Neural progenitor cell (in vitro differentiated cells): ENCODE measurements around the gene TTPAL.

Experiments
- EZH2 ChIP-seq: fragments of 200-600 bp; sonication (generic); IDR thresholded peaks from 2 replicates; pipeline ENCODE4 v1.6.1; 2017; ENCODE audit warnings: antibody characterized with exemption, mild to moderate bottlenecking, moderate library complexity
- EZH2phosphoT487 ChIP-seq: fragments of 200-600 bp; sonication (generic); IDR thresholded peaks from 2 replicates; pipeline ENCODE4 v1.6.1; 2017; ENCODE audit warnings: antibody characterized with exemption
- TF ChIP-seq, protein P1 (sequence below): fragments of 200-600 bp; sonication (generic); IDR thresholded peaks from 2 replicates; pipeline ENCODE4 v1.5.1; 2017; ENCODE audit warnings: antibody characterized with exemption, mild to moderate bottlenecking

DNA sequence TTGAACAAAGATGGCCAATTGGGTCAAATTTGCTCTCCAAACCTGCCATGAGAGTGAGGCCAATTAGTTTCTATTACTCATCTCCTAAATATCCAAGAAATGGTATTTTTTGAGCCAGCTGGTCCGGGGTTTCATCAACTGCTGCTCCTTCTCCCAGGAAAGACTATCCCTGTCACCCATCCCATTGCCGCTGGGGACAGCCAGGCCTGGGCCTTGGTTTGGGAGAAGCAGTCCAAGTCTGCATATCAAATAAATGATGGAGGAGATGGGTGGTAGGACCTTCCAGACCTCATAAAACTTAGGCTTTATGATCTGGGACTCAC is 46.7 kb upstream of the TTPAL start:
- no peak for TF ChIP-seq EZH2phosphoT487
- TF ChIP-seq, protein P1, sequence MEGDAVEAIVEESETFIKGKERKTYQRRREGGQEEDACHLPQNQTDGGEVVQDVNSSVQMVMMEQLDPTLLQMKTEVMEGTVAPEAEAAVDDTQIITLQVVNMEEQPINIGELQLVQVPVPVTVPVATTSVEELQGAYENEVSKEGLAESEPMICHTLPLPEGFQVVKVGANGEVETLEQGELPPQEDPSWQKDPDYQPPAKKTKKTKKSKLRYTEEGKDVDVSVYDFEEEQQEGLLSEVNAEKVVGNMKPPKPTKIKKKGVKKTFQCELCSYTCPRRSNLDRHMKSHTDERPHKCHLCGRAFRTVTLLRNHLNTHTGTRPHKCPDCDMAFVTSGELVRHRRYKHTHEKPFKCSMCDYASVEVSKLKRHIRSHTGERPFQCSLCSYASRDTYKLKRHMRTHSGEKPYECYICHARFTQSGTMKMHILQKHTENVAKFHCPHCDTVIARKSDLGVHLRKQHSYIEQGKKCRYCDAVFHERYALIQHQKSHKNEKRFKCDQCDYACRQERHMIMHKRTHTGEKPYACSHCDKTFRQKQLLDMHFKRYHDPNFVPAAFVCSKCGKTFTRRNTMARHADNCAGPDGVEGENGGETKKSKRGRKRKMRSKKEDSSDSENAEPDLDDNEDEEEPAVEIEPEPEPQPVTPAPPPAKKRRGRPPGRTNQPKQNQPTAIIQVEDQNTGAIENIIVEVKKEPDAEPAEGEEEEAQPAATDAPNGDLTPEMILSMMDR: no peak
- TF ChIP-seq EZH2: no peak
